Activated T-helper 1 cell treated with anti-CD3 and anti-CD28 coated beads, Interleukin-12 subunit alpha, Interleukin-12 subunit beta, Interleukin-2, Interleukin-4 antibody, amounts not matched to agents 30 ng/mL and 10 ng/mL and 1 ng/mL, durations not matched to agents 14 hours and 24 hours and 36 hours (primary cell): ENCODE data around the gene CYB5R4. TPM values are rescaled to one million over a fixed set of nuclear protein-coding genes. Genes with fewer than 3 reads are reported as not detected.

Experiments
- total RNA-seq: library from RNA; stranded (reverse); gene quantifications from 2 replicates; pipeline ENCODE4 v1.2.3, GENCODE V29; 2022

CYB5R4 gene
- total RNA-seq, 1 donor from 2014 or later = 25.3 TPM

Other genes starting within 250 kb of the CYB5R4 start
- gene SNAP91, start 150.6 kb upstream of the CYB5R4 start, total RNA-seq = not detected in 2 replicates
- gene RIPPLY2, start 6.3 kb upstream of the CYB5R4 start, total RNA-seq = not detected in 2 replicates
- not detected in 2 replicates for gene MRAP2, start 174.1 kb downstream of the CYB5R4 start, total RNA-seq